Measurements from ENCODE around the gene AMELY.

DNA sequence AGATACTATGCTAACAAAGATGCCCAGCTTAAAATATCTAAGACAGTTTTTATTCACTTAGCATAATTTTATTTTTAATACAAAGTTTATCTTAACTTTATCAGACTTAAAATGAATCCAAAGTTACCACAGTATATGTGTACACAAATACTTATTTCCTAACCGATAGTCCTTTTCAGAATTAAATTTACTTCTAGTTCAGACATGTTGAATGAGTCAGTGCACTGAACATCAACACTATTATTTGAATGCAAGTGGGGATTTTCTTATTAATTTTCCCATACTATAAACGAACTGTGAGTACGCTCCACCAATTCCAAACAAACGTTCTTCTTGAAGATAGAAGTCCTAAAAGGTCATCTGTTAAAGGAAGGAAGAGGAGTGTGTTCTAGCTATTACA is 38.4 kb upstream of the AMELY start:
- TF ChIP-seq, protein P1, sequence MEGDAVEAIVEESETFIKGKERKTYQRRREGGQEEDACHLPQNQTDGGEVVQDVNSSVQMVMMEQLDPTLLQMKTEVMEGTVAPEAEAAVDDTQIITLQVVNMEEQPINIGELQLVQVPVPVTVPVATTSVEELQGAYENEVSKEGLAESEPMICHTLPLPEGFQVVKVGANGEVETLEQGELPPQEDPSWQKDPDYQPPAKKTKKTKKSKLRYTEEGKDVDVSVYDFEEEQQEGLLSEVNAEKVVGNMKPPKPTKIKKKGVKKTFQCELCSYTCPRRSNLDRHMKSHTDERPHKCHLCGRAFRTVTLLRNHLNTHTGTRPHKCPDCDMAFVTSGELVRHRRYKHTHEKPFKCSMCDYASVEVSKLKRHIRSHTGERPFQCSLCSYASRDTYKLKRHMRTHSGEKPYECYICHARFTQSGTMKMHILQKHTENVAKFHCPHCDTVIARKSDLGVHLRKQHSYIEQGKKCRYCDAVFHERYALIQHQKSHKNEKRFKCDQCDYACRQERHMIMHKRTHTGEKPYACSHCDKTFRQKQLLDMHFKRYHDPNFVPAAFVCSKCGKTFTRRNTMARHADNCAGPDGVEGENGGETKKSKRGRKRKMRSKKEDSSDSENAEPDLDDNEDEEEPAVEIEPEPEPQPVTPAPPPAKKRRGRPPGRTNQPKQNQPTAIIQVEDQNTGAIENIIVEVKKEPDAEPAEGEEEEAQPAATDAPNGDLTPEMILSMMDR (IDR thresholded peaks at IDR 0.05), result no peak
- TF ChIP-seq EP300 (IDR thresholded peaks at IDR 0.05), result no peak
- TF ChIP-seq POLR2A (IDR thresholded peaks at IDR 0.05), result no peak
